HuH-7.5 (cell line): ENCODE measurements around the gene DNAH8.

Experiments
- DNase-seq: peaks from one replicate; pipeline ENCODE4 v3.0.0; 2011; ENCODE audit warnings: low spot score

DNAH8 gene

DNA sequence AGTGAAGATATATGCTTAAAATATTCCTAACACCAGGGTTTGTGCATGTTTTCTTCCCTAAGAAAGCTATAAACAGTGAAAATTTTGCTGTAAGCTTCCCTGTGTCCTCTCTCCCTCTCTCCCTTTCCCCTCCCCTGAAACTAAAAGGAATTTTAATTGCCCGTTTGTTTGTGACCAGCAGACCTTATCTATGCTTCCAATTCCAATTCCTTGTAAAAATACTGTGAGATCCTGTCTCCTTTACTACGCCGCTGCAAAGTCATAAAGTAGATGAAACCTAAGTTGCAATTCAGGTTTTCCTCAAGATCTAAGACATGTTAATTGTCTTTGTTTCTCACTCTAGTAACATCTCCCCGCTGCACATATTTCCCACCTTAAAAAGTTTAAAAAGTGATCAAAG lies 82.3 kb downstream of the DNAH8 start:
- no peak for DNase-seq

DNA sequence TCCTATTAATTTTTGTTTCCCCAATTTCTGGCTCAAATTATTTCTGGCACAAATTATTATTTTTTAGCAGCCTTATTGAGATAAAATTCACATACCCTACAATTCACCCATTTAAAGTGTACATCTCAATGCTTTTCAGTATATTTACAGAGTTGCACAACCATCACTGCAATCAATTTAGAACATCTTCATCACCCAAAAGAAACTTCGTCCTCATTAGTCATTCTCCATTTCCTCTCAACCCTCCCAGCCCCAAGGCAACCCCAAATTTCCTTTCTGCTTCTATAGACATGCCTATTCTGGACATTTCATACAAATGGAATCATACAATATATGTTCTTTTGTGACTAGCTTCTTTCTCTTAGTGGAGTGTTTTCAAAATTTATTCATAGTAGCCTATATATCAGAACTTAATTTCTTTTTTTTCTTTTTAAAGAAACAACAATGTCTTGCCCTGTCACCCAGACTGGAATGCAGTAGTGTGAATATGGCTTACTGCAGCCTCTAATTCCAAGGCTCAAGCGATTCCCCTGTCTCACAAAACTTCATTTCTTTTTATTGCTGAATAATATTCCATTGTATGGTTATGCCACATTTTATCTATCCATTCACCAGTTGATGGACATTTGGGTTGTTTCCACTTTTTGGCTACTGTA lies 84.5 kb downstream of the DNAH8 start:
- no peak for DNase-seq

DNA sequence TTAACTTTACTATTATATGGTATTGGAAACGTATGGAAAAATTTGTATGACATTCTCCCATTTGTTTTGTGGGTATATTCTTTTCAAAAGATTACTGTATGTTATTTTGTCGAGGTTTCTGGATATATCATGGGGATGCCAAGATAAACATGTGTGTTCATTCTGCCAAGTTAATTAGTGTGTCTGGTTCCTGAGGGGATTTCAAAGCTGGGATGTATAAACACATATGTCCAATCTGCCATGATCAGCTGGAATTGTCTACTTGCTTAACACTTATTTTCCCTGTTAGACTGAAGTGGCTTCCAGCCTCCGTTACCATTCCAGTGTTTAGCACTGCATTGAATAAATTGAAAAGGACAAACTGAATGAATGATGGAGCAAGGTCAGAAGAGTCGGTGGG lies 86.2 kb downstream of the DNAH8 start:
- DNase-seq: no peak

DNA sequence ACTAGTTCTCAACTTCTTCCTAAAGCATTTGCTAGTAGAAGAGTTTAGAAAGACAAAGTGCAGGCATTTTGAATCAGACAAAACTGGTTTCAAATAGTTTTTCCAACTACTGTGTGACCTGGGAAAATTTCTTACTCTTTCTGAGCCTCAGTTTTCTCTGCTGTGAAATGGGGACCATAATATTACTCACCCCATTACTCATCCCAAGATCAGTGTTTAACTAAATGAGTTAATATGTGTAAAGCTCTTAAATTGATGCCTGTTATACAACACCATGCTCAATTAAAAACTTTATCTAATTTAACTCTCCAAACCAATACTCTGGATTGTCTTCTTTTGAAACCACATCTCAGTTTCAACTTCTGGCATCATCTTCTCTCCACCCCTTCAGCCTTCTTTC lies 87.4 kb downstream of the DNAH8 start:
- DNase-seq: no peak

DNA sequence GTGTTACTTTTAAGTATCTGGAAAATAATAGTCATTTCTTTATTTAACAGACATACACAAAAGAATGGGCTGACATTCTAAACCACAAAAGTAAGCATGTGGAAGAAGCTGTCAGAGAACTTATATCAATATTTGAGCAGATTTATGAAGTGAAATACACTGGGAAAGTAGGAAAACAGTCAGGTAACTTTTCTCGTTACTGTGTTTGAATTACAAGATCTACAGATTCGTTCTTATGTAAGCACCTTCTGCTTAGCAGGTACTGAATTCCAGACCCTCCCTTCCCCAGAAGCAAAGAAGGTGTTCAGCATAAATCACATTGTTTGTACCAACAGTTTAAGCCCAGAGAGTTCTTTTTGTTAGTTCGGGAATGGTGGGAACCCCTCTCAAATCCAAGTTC lies 88.0 kb downstream of the DNAH8 start:
- DNase-seq: no peak

DNA sequence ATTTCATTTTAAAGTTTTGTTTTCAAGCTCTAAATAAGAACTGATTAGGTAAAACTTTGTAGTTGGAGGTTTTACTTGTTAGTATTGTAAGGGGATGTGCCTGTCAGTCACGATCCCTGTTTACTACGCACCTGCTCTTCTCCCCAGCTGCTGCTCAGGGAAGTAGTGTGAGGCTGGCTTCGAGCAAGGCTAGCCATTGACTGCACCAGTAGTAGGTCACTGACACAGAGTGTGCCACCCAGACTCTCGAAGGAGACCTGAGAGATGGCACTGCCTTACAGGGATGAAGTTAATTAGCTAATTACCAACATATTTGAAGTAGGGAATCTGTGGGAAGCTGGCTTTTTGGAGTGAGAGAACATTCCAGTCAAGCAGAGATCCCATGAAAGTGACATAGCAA lies 89.2 kb downstream of the DNAH8 start:
- no peak for DNase-seq

DNA sequence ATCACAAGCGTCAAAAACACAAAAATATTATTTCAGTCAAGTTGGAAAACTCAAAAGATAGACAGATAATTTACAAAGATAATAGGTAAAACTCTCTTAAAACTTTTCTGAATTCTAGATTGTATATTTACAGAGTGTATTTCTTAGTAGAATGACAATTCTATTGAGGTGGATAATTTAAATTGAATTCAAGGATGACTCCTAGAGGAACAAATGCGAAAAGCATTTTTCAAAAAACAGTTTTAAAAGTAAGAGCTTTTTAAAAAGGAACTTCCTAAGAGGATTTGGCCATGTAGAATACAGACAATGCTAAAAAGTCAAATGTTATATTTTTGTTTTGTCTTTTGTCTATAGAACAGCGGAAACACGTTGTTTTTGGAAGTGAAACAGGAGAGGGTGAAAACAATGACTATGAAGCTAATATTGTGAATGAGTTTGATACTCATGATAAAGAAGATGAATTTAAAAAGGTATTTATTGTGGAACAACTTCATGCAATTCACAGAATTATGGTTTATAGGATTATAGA lies 90.1 kb downstream of the DNAH8 start:
- no peak for DNase-seq

DNA sequence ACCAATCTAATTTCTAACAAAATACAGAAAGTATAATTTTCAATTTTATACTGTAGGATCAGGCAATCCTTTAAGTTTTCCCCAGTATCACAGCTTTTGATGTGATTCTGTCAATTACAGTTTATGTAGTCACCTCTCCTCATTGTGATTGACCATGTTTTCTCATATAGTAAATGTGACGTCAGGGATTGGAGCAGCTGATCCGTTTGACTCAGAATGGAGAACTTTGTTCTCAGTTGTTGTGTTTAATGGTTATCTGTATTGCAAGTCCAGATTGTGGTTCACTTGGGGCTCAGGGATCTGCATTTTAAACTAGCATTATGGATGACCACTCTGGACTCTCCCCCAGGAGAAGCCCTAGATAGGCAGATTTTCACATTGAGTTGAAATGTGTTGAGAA lies 90.6 kb downstream of the DNAH8 start:
- no peak for DNase-seq

DNA sequence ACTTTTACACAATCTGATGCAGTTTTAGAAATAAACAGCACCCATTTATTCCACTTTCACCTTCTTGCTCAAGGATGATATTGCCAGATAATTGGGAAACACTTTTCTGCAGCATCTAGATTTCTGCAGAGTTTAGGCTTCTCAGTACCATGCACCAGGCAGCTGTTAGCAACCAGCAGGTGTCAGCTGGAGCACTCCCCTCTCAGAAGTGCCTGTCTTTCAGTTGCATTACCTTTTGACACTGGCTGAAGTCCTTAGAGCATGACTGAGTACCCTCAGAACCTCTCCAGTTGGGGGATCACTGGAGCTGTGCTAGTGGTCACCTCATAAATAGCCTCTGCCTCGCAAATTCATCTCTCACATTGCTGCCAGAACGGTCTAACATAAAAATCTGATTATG lies 91.2 kb downstream of the DNAH8 start:
- DNase-seq: no peak

DNA sequence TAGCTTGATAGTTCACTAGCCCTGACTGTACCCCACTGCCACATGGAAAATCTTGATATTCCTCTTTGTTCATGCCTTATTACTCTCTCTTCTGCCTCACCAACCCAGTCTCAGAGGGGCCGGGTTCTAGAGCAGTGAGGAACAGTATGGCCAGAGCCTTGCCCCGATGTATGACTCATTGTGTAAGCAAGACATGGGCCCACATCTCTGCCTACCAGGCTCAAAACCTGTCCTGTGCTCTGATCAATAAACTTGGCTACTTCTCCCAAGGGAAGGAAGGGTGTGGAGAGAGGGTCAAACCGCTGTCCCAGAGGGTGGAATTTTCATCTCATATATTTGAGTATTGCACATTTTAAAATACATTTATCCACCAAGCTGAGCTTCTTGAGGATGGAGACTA lies 91.7 kb downstream of the DNAH8 start:
- no peak for DNase-seq

DNA sequence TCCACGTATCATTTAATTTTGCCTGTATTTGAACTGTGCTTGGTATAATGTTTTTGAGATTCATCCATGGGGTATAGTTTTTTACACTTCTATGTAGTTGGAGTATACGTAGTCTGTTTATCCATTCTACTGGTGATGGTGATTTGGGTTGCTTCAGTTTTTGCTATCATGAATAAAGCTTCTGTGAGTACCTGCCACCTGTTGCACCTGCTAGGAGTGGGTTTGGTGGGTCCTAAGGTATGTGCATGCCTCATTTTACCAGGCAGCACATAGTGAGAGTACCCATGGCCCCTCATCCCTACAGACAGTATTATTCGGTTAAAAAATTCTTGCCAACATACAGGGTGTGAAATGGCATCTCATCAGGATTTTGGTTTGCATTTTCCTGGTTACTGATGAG lies 92.9 kb downstream of the DNAH8 start:
- no peak for DNase-seq

DNA sequence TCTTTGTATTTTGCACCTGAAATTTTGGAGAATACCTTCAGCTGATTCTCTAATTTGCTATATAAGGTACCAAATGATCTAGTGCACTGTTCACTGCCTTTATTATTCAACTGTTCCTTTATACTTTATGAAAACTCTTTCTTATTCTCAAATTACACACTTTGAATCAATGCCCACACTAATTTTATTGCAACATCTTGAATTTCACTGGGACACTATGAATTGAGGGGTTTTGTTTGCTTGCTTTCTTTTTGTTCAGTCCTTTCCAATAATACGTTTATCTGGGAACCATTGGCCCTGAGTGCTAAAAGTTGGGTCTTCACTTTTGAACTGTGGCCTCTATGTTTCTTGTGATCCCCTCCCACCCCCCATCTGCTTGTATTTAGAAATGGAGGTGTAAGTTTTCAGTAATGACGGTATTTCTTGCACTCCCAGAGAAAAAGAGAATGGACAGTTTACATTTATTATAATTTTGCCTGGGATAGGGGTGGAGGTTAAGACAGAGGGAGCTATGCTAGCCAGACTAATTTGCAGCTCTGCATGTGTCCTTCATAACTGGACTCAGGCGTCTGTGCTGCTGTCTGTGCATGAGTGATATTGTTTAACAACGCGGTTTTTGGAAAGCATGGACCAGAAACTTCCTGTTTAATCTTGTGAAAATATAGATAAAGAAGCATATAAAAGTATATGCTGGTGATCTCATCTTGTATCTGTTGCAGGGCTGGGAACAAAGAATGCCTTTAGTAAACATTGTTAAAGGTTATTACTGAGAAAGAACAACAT lies 98.1 kb downstream of the DNAH8 start:
- no peak for DNase-seq

DNA sequence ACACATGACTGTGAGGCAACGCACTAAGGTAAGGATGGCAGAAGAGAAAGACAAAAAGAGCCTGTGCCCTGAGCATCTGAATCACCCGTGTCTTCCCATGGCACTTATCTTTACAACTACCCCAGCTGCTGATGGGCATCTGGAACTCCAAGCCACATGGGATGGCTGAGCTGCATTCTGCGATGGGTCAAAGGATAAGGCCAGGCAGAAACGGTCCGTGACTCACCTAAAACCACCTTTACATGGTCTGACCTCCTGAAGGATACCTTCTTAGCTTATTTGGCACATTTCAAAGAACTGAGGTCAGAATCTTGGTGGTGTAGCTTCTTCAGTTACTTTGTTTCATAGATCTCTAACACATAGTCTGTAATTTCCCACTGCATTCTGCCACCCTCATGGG lies 99.7 kb downstream of the DNAH8 start:
- no peak for DNase-seq

DNA sequence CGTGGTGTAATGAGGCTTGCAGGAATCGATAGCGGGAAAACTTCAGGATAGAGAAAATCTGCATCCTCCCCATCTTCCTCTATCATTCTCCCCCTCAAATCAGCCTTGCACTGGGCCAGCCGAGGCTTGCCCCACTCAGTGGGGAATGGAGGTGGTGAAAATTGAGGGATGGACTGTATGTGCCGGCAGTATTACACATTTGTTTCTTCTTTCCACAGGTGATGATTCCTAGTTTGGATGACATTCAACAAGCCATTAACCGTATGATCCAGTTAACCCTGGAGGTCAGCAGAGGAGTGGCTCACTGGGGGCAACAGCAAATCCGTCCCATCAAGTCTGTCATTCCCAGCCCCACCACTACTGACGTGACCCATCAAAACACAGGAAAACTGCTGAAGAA lies 100.1 kb downstream of the DNAH8 start:
- no peak for DNase-seq

DNA sequence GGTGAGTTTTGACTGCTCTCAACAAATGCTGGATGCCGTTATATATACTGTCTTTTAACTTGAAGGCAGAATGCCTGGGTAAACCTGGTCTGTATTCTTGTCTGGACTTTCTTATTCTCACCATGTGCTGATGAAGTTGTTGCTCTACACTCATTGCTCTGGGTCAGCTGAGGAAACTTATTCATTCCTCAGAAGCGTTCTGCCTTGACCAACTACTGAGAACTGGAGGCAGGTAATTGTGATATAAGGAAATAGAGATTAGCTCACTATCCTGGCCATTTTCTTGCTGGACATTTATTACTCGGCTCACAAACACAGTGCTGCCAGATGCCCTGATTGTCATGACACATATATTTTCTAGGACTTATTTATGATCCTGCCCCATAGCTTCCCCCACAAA lies 103.6 kb downstream of the DNAH8 start:
- DNase-seq: no peak

DNA sequence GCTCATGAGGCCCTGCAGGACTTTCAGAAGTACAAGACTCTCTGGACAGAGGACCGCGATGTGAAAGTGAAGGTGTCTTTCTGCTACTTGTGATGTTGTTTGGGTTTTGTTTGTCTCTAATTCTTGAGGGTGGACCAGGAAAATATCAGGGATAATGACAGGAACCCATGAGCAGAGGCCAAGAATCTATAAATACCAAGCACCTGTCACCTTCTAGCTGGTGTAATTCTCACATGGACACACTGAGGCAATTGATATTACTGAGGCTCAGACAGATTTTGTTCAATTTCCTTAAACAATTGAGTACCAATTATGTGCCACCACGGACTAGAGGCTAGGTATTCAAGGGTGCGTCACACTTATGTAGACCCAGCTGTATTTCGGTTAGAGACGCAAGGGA lies 107.9 kb downstream of the DNAH8 start:
- DNase-seq: no peak

DNA sequence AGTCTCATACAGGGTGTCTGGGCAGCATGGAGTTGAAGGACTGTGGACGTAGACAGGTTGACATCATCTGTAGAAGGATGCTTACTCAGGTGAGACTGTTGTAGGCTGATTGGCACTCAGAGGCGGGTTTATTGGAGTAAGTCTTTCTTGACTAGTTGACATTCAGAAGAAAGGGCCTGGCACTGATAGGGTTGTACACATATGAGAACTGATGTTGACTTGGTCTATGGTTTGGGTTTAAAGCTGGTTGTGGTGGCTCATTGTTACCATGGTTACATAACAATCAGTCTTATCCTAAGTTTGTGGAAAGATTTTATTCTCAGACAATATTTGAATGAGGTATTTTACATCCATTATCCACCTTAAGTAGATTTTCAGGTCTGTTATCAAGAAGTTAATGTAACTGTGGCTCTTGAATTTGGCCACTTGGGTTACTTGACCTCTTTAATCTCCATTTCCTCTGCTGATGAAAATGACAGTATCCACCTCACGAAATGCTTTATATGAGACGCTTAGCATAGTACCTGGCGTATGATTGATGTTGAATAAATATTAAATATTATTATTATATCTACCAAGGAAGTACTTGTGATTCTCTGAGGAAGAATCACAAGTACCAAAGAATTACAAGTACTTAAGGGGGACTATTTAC lies 109.3 kb downstream of the DNAH8 start:
- no peak for DNase-seq

DNA sequence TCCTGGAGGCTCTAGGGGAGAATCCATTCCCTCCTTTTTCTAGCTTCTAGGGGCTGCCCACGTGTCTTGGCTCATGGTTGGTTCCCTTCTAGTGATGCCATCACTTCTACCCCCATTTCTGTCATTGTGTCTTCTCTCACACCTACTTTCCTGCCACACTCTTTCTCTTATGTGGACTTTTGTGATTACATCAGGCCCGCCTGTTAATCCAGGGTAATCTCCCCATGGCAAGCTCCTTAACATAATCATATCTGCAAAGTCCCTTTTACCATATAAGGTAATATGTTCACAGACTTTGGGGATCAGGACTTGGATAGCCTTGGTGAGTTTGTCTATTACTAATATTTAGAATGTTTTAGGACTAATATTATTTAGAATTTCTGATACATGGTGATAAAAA lies 111.9 kb downstream of the DNAH8 start:
- DNase-seq: no peak

DNA sequence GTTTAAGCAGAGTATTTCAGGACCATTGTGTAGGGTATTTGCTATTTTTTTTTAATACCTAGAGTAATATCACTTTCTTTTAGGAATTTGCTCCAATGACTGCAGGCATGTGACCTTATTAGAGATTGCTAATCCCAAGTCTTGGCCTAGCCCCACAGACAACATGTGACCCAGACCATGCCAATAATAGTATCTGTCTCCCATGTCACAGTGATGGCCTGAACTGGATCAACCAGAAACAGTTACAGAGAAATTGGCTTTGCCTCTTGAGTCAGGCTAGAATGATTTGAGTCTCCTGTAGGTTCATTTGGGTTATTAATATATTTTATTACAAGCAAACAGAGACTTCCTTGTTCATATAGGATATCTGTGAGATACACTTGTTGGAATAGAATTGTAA lies 116.8 kb downstream of the DNAH8 start:
- DNase-seq: no peak

DNA sequence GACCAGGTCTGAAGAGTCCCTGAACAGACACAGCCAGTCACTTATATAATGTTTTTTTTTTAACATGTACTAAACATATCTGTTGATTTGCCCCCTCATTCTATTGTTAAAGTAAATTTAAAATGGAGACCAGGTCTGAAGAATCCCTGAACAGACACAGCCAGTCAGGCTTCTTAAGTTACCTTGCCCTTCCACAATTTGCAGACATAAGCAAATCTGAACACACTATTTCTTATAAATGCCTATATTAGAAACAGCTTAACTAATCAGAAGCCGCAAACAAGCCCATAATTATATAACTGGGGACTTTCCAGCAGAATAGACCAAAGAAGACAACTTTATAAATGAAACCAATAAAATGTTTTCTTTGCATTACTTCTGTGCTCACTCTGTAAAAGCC lies 118.2 kb downstream of the DNAH8 start:
- no peak for DNase-seq

DNA sequence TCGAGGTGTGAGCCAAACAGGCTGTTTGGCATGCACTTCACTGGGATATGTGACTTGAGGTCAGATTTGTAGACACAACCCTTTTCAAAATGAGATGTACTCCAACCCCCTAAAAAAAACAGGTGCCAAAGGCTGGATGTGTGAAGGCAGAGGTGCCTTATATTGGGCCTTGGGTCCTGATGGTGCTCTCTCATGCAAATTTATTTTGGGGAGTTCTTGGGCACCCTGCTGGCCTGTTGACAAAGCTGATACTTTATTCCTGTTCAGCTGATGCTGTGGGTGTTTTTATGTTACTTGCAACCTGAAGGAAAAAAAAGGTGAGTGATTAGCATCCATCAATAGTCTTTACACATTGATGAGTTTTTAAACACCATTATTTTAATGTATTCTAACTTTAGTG lies 121.5 kb downstream of the DNAH8 start:
- no peak for DNase-seq

DNA sequence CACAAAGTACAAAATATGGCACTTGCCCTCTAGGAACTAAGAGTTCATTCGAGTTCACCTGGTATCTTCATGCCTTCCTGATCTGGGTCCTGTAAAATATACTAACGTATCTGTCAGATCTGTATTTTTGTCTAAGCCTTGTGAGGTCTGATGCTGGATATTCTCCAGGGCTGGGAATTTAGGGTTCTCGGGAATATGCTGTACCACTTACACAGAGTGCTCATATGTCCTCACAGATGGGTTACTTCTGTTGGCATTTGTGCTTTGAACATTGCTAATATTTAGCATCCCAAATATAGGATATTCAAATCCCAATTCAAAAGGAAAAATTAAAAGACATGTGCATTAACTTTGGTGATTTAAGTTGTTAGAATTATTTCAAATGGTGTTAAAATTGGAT lies 122.0 kb downstream of the DNAH8 start:
- DNase-seq: no peak

DNA sequence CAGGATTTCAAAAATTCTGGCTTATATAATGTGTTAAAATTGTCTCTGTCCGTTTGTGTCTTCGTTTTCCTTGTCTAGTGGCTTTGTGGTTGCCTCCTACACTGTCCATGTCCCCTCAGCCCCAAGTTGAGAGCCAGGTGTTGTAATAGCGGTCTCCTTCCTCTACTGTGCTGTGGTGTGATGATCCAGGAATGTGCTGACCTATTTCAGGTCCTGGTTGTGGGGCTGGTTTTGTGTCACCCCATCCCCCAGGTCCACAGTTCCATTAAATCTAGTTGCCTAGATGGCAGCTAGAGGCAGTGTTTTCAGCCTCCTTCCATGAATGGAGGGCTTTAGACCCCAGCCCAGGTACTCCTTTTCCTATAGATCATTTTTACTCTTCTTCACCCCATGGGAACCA lies 128.7 kb downstream of the DNAH8 start:
- DNase-seq: no peak
